K562 (cell line): ENCODE results near the gene FAM89B. TPM values are rescaled to one million over a fixed set of nuclear protein-coding genes. Genes with fewer than 3 reads are reported as not detected.

Experiments
- ATAC-seq: fragments of 200-7000 bp; cut with Tn5 transposase; 3 replicates; pipeline ENCODE4 v1.9.1; 2020; ENCODE audit warnings: moderate library complexity
- BruUV-seq: library from RNA; stranded (reverse); fragments of 400-500 nt; replicated peaks from 2 replicates; lab custom pipeline; 2021; lab: Mats Ljungman, UMichigan
- CTCF ChIA-PET: fragments of 300-600 bp; formaldehyde crosslinking; extraction: SDS; loops from one replicate; lab custom pipeline; 2021; ENCODE audit warnings: low intra/inter-chr PET ratio; lab: Yijun Ruan, JAX
- POLR2A ChIA-PET: fragments of 300-600, 350-650 bp; sonication (Branson Sonifier 250); formaldehyde crosslinking; extraction: SDS; loops from one replicate; lab custom pipeline; 2021; ENCODE audit warnings: antibody characterized with exemption, inconsistent platforms; lab: Yijun Ruan, JAX
- DNase-seq, 4 experiments: peaks; one replicate each; pipeline versions ENCODE4 v3.0.0 to v3.0.0-alpha.2; 2011 to 2018; ENCODE audit warnings: low spot score in 3 of 4, mixed read lengths in 3 of 4; ENCODE audit errors: extremely low read depth in 1 of 4
- FAIRE-seq: peaks from 2 replicates; lab custom pipeline; 2011; peaks lifted over from hg19 to GRCh38; lab: Jason Lieb, UNC
- H2AFZ ChIP-seq: 2 replicates; pipeline ENCODE4 v1.6.0; 2011; ENCODE audit warnings: low read depth, low read length, control low read depth, inconsistent platforms
- H3K27ac ChIP-seq: fragments of 200-600 bp; 3 replicates; pipeline ENCODE4 v1.8.0; 2011; ENCODE audit warnings: low read depth, mild to moderate bottlenecking, control low read depth, inconsistent platforms, low read length, moderate library complexity, mixed read lengths; ENCODE audit errors: extremely low read depth
- H3K27me3 ChIP-seq, 2 experiments: fragments of 300-600 bp in 1 of 2; 2 replicates in 1 of 2; 3 replicates in 1 of 2; pipeline versions ENCODE4 v1.6.0 to v1.8.0; 2011; ENCODE audit warnings: inconsistent platforms in 2 of 2, low read length in 2 of 2, mild to moderate bottlenecking in 1 of 2, mixed read lengths in 1 of 2, moderate library complexity in 1 of 2; ENCODE audit not compliant: control insufficient read depth in 2 of 2, insufficient read depth in 2 of 2
- H3K36me3 ChIP-seq: fragments of 300-600 bp; 3 replicates; pipeline ENCODE4 v1.8.0; 2011; ENCODE audit warnings: mild to moderate bottlenecking, low read length, inconsistent platforms; ENCODE audit not compliant: control insufficient read depth, insufficient read depth
- H3K4me1 ChIP-seq, 2 experiments: fragments of 200-600 bp in 1 of 2; replicated peaks in 1 of 2; 2 replicates in 1 of 2; 3 replicates in 1 of 2; pipeline versions ENCODE4 v1.5.1 to v1.8.0; 2011; ENCODE audit warnings: inconsistent platforms in 2 of 2, low read length in 2 of 2, mild to moderate bottlenecking in 1 of 2, mixed read lengths in 1 of 2, moderate library complexity in 1 of 2; ENCODE audit not compliant: control insufficient read depth in 2 of 2, insufficient read depth in 2 of 2
- H3K4me2 ChIP-seq: 2 replicates; pipeline ENCODE4 v1.6.1; 2011; ENCODE audit warnings: low read length, control low read depth, inconsistent platforms, mixed read lengths; ENCODE audit not compliant: insufficient read depth
- H3K4me3 ChIP-seq: fragments of 200-600 bp; sonication (generic), shearing (Covaris generic); 2 replicates; pipeline ENCODE4 v1.5.1; 2016; ENCODE audit warnings: control low read depth, inconsistent platforms
- H3K79me2 ChIP-seq: fragments of 200-600 bp; 3 replicates; pipeline ENCODE4 v1.8.0; 2011; ENCODE audit warnings: low read length, inconsistent platforms; ENCODE audit not compliant: control insufficient read depth, insufficient read depth
- H3K9ac ChIP-seq, 2 experiments: 2 replicates each; pipeline versions ENCODE4 v1.6.0 to v1.6.1; 2011; ENCODE audit warnings: low read depth in 2 of 2, low read length in 2 of 2, control low read depth in 1 of 2, inconsistent platforms in 1 of 2, mild to moderate bottlenecking in 1 of 2, mixed read lengths in 1 of 2; ENCODE audit not compliant: insufficient read depth in 1 of 2
- H3K9me1 ChIP-seq: one replicate; pipeline ENCODE4 v1.6.0; 2011; ENCODE audit warnings: inconsistent platforms, mild to moderate bottlenecking, low read length, moderate library complexity; ENCODE audit not compliant: control insufficient read depth, insufficient read depth
- H3K9me3 ChIP-seq: replicated peaks from 2 replicates; pipeline ENCODE4 v1.5.1; 2011; ENCODE audit warnings: low read depth, low read length, inconsistent platforms; ENCODE audit not compliant: control insufficient read depth, insufficient read depth
- H4K20me1 ChIP-seq: replicated peaks from 2 replicates; pipeline ENCODE4 v1.6.1; 2011; ENCODE audit warnings: low read length, inconsistent platforms, mixed read lengths; ENCODE audit not compliant: control insufficient read depth, insufficient read depth
- BCOR ChIP-seq: fragments of 450-650 bp; IDR thresholded peaks from 2 replicates; pipeline ENCODE4 v1.6.1; 2016
- CCNT2 ChIP-seq: IDR thresholded peaks from 2 replicates; pipeline ENCODE4 v1.6.1; 2011; ENCODE audit warnings: borderline replicate concordance, low read depth, mild to moderate bottlenecking, moderate library complexity, mixed read lengths, low read length; ENCODE audit not compliant: insufficient read length; ENCODE audit errors: extremely low read depth
- NFIC ChIP-seq: fragments of 450-650 bp; IDR thresholded peaks from 2 replicates; pipeline ENCODE4 v1.6.1; 2017; ENCODE audit warnings: mild to moderate bottlenecking, inconsistent platforms
- ZNF134 ChIP-seq: fragments of 250-450 bp; sonication (Bioruptor Pico); conservative IDR thresholded peaks from 2 replicates; pipeline ENCODE4 v1.4.0; 2020
- WGBS: fragments of 100-300 bp; shearing (Covaris generic); methylation state at CpG from one replicate; pipeline ENCODE4 v1.1.6; 2016; ENCODE audit warnings: low coverage, mixed read lengths; ENCODE audit not compliant: insufficient coverage; ENCODE audit errors: missing lambda C conversion rate; 5-methylcytosine and 5-hydroxymethylcytosine counted together
- in situ Hi-C: fragments of 300-500 bp; cut with MboI; formaldehyde crosslinking; loops from 4 replicates; pipeline ENCODE4 v1.15.0; 2018; ENCODE audit warnings: inconsistent platforms, mixed read lengths
- intact Hi-C: fragments of 100-400 bp; cut with micrococcal nuclease; formaldehyde crosslinking; loops from 2 replicates; pipeline ENCODE4 v1.14.2; 2022
- polyA plus RNA-seq, 8 experiments: library from polyadenylated mRNA; depleted of rRNA in 4 of 8; stranded (reverse) in 5 of 8; unstranded in 3 of 8; fragments of >200 nt; fragmentation: Nextera tagmentation in 2 of 8; fragmentation: Illumina TruSeq in 1 of 8; extraction: Ambion mirVana in 2 of 8; extraction: Trizol in 1 of 8; gene quantifications; 2 replicates each; pipeline versions ENCODE4 v1.2.1 to v1.2.3, GENCODE V29; 2011 to 2014; ENCODE audit warnings: inconsistent platforms in 1 of 8, missing spikeins in 1 of 8
- total RNA-seq, 7 experiments: library from RNA; depleted of rRNA in 6 of 7; stranded (reverse); fragments of >200 nt in 6 of 7; fragmentation: Illumina TruSeq in 2 of 7; extraction: Trizol in 2 of 7; gene quantifications; 2 replicates each; pipeline versions ENCODE4 v1.2.1 to v1.2.3, GENCODE V29; 2011 to 2021; ENCODE audit warnings: low replicate concordance in 1 of 7

FAM89B gene
- total and polyA plus RNA-seq, 9 of the 15 experiments (the other 6 are each of a cell fraction or from before 2014, with no cell fraction given): 0.32 to 27.6 (median 11.9) TPM

GRCh38 chr11:65590240-65590738 lies 18.0 kb downstream of the FAM89B start:
- TF ChIP-seq BCOR: peak; percentile 67
- TF ChIP-seq ZNF134 (CRISPR knock-in tag): no peak
- TF ChIP-seq CCNT2: no peak
- peak; percentile 73 for TF ChIP-seq NFIC
- no peak for ATAC-seq
- intact Hi-C loops: no loop called here

More at GRCh38 chr11:65590240-65590738, 18.0 kb downstream of the FAM89B start:
- Histone ChIP-seq H3K27me3 (no peaks in the 10 kb centered on the region), H3K4me1 (peaks cover 16 to 66% of the 10 kb centered on the region in 2 experiments), H3K9me3 (no peaks in the 10 kb centered on the region), H3K9ac (peak overlapping the region in 1 of 2 experiments; percentile 82; a peak in 2 of 4 replicates), H3K79me2 (peaks cover 3% of the 10 kb centered on the region; the same call in 1 of the 3 replicates), H3K27ac (no peak overlapping the region), H3K4me2 (no peak overlapping the region), H4K20me1 (0 out of 2 replicates have a peak, but pooled peaks cover 4% of the 10 kb centered on the region), H3K36me3 (peaks cover 54% of the 10 kb centered on the region; the same call in 2 of the 3 replicates), H3K4me3 (no peak overlapping the region), H3K9me1 (peaks cover 4% of the 10 kb centered on the region), H2AFZ (no peak overlapping the region)
- 80% methylated on average over 8 of the region's 8 CpGs for WGBS
- CTCF ChIA-PET: no interaction called here
- POLR2A ChIA-PET: interaction anchor here (0.6 to 2.4 kb wide), 8 partner anchors 12 to 208 kb away, joined by 3 to 6 read pairs (median 3); partner anchors contain the start of gene EHBP1L1
- in situ Hi-C loops: no loop called here
- DNase-seq (no peak), FAIRE-seq (no peak)
- no TSS peak for BruUV-seq
